Nephron progenitor cell (in vitro differentiated cells): ENCODE data around the gene RIC3.

ENCODE experiments used
- DNase-seq: peaks from one replicate; pipeline ENCODE4 v3.0.0; 2021
- H3K27ac Mint-ChIP-seq: 2 replicates; pipeline ENCODE4 v1.8.0; 2021; ENCODE audit warnings: mild to moderate bottlenecking, moderate library complexity, mixed read lengths
- H3K27me3 Mint-ChIP-seq: 2 replicates; pipeline ENCODE4 v1.8.0; 2021; ENCODE audit warnings: mild to moderate bottlenecking, low read depth, mixed read lengths; ENCODE audit not compliant: poor library complexity
- H3K36me3 Mint-ChIP-seq: 2 replicates; pipeline ENCODE4 v1.8.0; 2021; ENCODE audit warnings: low read depth, mixed read lengths
- H3K4me1 Mint-ChIP-seq: 2 replicates; pipeline ENCODE4 v1.8.0; 2021; ENCODE audit warnings: mixed read lengths
- H3K4me3 Mint-ChIP-seq: 2 replicates; pipeline ENCODE4 v1.8.0; 2021; ENCODE audit warnings: mild to moderate bottlenecking, moderate library complexity, mixed read lengths
- H3K9me3 Mint-ChIP-seq: 2 replicates; pipeline ENCODE4 v1.8.0; 2021; ENCODE audit warnings: mild to moderate bottlenecking, moderate library complexity, mixed read lengths
- TF ChIP-seq, protein P1 (sequence below): fragments of 200-600 bp; sonication (generic); IDR thresholded peaks from 2 replicates; pipeline ENCODE4 v1.5.0; 2021; ENCODE audit warnings: antibody characterized with exemption

RIC3 gene, protein sequence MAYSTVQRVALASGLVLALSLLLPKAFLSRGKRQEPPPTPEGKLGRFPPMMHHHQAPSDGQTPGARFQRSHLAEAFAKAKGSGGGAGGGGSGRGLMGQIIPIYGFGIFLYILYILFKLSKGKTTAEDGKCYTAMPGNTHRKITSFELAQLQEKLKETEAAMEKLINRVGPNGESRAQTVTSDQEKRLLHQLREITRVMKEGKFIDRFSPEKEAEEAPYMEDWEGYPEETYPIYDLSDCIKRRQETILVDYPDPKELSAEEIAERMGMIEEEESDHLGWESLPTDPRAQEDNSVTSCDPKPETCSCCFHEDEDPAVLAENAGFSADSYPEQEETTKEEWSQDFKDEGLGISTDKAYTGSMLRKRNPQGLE

DNA sequence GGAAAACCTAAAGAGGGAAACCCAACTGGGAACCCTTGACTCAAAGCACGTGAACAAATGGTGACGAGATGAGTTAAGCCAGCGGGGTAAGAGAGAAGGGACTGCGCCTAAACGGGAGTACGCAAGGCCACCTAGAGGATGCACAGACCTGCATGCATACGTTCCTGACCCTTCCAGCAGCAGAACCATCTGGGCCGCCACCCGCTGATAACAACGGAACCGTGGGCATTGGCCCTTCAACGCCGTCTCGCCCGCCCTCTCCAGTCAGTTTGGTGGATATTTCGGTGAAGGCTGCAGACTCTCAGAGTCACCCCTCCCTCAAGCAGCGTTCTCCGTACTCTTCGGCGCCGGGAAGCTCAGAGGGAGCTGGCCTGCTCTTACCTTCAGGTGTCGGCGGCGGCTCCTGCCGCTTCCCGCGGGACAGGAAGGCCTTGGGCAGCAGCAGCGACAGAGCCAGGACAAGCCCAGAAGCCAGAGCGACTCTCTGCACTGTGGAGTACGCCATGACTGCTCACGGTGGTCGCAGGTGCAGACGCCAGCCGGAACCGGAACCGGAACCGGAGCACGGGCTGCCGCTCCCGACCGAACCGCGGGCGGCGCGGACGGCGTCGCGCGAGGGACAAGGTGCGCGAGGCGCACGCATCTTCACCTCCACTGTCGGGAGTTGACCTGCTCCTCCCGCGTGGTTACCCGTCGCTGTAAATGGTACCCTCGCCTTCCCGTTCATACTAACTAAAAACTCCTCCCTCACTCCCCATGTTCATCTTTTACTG lies at the start of gene RIC3:
RIC3 (minus strand) TSS at position 541 of the 773 bp plus-strand sequence; CDS start at position 505, 36 bp downstream.
- Mint-ChIP-seq H3K27ac (no peak within 1 kb of the TSS), H3K4me3 (peak within 1 kb of the TSS; percentile 84), H3K27me3 (peaks cover 68% of the 10 kb centered on the region), H3K9me3 (no peaks in the 10 kb centered on the region), H3K4me1 (peaks cover 23% of the 10 kb centered on the region), H3K36me3 (no peaks in the 10 kb centered on the region)
- TF ChIP-seq, protein P1, sequence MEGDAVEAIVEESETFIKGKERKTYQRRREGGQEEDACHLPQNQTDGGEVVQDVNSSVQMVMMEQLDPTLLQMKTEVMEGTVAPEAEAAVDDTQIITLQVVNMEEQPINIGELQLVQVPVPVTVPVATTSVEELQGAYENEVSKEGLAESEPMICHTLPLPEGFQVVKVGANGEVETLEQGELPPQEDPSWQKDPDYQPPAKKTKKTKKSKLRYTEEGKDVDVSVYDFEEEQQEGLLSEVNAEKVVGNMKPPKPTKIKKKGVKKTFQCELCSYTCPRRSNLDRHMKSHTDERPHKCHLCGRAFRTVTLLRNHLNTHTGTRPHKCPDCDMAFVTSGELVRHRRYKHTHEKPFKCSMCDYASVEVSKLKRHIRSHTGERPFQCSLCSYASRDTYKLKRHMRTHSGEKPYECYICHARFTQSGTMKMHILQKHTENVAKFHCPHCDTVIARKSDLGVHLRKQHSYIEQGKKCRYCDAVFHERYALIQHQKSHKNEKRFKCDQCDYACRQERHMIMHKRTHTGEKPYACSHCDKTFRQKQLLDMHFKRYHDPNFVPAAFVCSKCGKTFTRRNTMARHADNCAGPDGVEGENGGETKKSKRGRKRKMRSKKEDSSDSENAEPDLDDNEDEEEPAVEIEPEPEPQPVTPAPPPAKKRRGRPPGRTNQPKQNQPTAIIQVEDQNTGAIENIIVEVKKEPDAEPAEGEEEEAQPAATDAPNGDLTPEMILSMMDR, result no peak
- peak; percentile 53 for DNase-seq

GRCh38 chr11:8218409-8218808 lies 49.6 kb upstream of the RIC3 start:
- no peak for DNase-seq
- no peaks in the 10 kb centered on the region for H3K36me3 Mint-ChIP-seq
- H3K9me3 Mint-ChIP-seq, result no peaks in the 10 kb centered on the region
- peaks cover 12% of the 10 kb centered on the region for H3K27me3 Mint-ChIP-seq
- TF ChIP-seq, protein P1, result no peak
- H3K4me1 Mint-ChIP-seq, result peaks cover 20% of the 10 kb centered on the region
- H3K27ac Mint-ChIP-seq, result no peak overlapping the region
- H3K4me3 Mint-ChIP-seq, result no peak overlapping the region

- TF ChIP-seq, protein P1, result no peak
- DNase-seq, result no peak
- peaks cover 15% of the 10 kb centered on the region for H3K4me1 Mint-ChIP-seq
- H3K36me3 Mint-ChIP-seq, result no peaks in the 10 kb centered on the region
- no peak overlapping the region for H3K27ac Mint-ChIP-seq
- peaks cover 12% of the 10 kb centered on the region for H3K27me3 Mint-ChIP-seq
- H3K9me3 Mint-ChIP-seq, result no peaks in the 10 kb centered on the region
- H3K4me3 Mint-ChIP-seq, result no peak overlapping the region
These were observed 49.1 kb upstream of the RIC3 start for GRCh38 chr11:8217926-8218325.

GRCh38 chr11:8217136-8217535 lies 48.3 kb upstream of the RIC3 start:
- no peak overlapping the region for H3K27ac Mint-ChIP-seq
- peaks cover 12% of the 10 kb centered on the region for H3K27me3 Mint-ChIP-seq
- H3K4me3 Mint-ChIP-seq, result no peak overlapping the region
- peaks cover 9% of the 10 kb centered on the region for H3K4me1 Mint-ChIP-seq
- no peaks in the 10 kb centered on the region for H3K36me3 Mint-ChIP-seq
- no peaks in the 10 kb centered on the region for H3K9me3 Mint-ChIP-seq
- TF ChIP-seq, protein P1, result no peak
- no peak for DNase-seq

- Mint-ChIP-seq H3K36me3 (no peaks in the 10 kb centered on the region), H3K4me3 (no peak overlapping the region), H3K27ac (no peak overlapping the region), H3K9me3 (no peaks in the 10 kb centered on the region), H3K4me1 (peaks cover 4% of the 10 kb centered on the region), H3K27me3 (peaks cover 16% of the 10 kb centered on the region)
- DNase-seq, result no peak
- TF ChIP-seq, protein P1, result no peak
These were observed 44.6 kb upstream of the RIC3 start for GRCh38 chr11:8213376-8213775.
